ENCODE data around the gene FLT3.

GRCh38 chr13:27991881-27992280 lies 108.5 kb downstream of the FLT3 start:
- TF ChIP-seq POLR2A (IDR thresholded peaks at IDR 0.05) (no peak), CTCF (IDR thresholded peaks at IDR 0.05) (no peak), POLR2AphosphoS5 (IDR thresholded peaks at IDR 0.05; ENCODE audit: insufficient read depth in 1 of 2, low read depth in 1 of 2) (no peak)
